ENCODE measurements around the gene SERTAD2.

SERTAD2 gene

GRCh38 chr2:64672708-64673107, 19.0 kb upstream of the SERTAD2 start:
- DNase-seq, result no peak

GRCh38 chr2:64670047-64670446, 16.3 kb upstream of the SERTAD2 start:
- no peak for DNase-seq

- DNase-seq, result no peak
Measured at GRCh38 chr2:64669288-64669687, 15.6 kb upstream of the SERTAD2 start.

DNA sequence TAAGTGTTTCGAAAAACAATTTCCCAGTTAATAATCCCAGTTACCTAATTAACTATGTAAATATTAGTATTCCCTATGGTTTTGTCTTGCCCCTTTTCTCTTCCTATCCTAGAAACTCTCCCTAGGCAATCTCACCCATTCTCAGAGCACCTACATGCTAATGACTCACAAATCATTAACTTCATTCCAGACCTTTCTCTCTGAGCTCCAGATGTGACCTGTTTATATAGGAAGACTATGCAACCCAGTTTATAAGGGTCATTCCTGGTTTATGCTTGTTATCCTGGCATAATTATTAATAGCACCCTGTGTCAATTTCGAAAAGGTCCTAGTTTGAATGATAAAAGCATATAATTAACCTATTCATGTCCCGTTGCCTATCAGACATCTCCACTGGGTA, 14.8 kb upstream of the SERTAD2 start:
- no peak for DNase-seq

DNA sequence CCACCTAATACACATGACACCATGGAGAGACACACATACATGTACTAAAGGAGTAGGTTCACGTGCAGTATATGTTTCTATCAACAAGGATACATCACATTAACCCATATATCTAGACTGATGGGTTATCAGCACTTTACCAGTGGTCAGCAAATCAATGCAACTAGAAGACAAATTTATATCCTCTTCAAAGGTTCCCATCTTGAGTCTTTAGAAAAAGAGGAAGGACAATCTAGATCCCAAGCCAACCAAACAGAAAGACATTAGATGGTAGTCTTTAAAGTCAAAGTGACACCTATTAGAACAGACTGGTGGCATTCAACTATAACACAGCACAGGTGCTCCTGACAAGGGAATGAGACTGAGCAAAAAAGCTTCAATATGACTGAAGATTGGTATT, 13.8 kb upstream of the SERTAD2 start:
- no peak for DNase-seq

DNA sequence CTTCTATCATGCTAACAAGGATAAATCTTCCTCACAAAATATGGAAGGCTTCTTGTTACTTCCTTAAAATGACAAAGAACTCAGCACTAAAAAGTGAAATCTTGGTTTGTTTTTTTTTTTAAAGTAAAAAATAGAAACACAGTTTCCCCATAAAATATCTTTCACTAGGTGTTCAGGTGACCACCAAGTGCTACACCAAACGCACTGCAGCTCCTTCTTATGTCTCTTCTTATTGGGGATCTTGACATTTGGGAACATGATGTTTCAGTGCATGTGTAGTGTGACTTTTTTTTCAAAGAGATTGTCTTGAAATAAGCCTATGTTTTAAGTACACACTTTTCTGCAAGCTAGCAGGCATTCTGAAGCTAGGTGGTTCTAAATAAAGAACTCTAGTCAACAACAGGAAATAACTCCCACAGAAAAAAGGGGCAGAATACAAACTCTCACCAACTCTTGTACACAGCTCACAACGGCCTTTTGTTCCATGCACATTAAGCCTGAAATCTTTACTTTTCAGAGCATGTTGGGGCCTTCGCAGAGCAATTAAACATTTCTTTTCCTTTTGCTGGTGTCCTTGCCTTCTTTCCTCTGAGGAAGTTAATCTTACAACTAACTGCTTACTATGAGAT, 13.2 kb upstream of the SERTAD2 start:
- DNase-seq, result no peak

GRCh38 chr2:64665709-64666108, 12.0 kb upstream of the SERTAD2 start:
- no peak for DNase-seq

DNA sequence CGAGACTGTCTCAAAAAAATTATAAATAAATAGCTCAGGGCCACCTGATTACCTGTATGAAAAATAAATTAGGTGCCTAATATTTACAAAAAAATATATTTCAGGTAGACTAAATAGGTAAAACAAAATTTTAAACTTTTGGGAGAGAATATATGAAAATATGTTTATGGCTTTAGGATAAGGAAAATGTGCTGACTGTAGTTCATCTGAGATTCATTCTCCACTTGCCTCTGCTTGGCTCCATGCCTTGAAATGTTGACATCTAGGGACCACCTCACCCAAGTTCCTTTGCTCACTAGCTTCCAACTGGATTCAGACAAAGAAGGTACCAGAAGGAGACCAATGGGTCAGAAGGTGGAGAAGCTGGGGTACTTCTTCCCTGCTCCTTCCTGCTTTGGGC, 9.7 kb upstream of the SERTAD2 start:
- no peak for DNase-seq

DNA sequence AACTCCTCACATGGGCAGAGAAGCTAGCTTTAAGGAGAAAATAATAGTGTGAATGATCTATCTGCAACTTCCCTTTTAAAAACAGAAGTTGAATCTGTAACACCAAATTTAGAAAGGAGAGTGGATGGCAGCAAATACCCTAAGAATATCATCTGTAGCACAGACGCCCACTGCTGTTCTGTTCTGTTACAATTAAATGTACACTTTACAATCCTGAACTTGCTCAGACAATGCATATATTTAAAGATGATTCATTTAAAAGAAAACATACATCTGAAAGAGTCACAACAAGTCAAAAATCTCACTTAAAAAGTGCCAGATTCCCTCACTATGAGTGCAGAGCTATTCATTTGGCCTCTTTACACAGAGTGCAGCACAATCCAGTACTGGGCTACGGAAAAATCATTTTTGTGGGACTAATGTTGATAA, 8.0 kb upstream of the SERTAD2 start:
- DNase-seq, result no peak

DNA sequence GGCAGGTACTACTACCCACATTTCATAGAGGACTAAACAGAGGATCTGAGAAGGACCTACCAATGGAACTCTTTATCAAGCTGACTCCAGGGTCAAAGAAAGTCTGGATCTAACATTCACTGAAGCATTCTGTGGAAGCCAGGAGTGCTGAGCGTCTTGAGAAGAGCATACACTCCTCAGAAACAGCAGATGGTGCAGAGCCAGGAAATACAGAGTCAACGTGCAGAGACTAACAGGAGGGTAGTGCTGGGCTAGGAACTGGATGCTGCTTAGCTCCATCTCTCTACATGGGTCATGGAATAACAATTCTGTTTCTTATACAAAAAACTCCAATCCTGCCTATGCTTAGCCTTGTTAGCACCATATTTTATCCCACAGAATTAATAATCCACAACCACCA, 5.5 kb upstream of the SERTAD2 start:
- no peak for DNase-seq

GRCh38 chr2:64658269-64658668, 4.6 kb upstream of the SERTAD2 start:
- DNase-seq, result no peak

DNA sequence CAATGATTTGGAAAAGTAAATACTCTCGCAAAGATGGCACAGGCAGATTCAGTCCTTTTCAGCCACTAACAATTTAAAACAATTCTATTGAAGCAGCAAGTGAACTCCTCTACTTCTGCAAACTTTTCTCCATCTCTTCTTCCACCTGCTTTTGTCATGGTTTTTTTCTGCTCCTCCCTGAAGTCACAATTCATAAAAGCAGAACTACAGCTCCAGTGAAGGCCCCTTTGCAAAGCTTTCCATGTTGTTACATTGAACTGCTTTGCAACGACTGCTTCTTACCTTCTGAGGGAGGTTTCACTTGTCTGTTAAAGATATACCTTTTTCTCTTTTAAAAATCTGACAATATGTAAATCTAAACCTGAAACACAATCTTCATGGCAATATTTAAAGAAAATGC, 3.7 kb upstream of the SERTAD2 start:
- no peak for DNase-seq

DNA sequence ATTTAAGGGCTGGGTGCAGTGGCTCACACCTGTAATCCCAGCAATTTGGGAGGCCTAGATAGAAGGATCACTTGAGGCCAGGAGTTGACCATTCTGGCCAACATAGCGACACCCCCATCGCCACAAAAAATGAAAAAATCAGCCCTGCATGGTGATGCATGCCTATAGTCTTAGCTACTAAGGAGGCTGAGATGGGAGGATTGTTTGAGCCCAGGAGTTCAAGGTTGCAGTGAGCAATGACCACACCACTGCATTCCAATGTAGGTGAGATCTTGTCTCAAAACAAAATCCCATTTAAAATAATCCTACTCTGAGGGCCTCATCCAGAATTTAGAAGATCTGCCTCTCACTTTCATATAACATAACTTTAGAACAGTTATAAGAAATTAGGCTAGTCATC, 2.7 kb upstream of the SERTAD2 start:
- DNase-seq, result no peak

DNA sequence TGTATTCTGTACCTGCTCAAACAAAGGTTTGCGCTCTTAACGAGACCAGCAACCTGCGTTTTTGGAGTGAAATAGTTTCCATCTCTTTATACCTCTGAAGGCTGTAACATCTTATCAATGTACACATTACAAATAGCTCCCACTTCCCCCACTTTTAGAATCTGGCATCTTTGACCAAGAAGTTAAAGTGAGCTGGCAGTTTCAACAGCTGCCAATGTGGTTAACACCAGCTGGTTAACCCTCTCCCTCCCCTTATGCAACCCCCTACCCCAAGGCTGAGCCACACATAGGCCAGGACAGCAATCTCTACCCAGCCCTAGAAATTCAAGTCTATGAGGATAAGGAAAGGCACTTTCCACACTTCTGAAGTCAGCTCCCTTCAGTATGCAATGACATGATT, 2.2 kb upstream of the SERTAD2 start:
- no peak for DNase-seq

DNA sequence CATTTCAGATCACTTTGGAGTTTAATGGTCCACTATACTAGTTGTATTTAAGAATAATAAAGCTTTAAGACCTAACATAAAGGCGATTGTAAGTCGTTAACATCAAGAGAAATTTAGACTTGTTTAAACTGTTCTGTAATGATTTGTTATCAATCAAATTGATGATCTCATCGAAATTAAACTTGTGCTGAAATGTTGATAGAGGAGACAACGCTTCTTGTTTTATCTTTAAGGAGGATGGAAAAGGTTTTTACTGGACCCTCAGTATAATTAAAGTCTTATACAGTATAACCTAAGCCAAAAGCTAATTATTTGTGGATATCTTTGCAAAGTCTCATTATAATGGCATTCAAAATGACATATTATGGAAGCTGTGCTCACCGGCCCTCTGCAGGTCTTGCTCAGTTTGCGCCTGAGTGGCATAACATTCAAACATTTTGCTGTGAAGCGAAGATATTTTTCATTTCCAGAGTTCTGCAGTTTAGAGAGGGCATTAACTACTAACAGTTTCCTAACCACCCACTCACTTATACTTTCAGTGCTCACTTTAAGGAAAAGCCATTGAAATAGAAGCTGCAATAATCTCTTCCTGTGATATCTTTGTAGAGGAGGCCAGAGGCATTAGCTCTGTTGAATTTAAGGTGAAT, 1.4 kb upstream of the SERTAD2 start:
- DNase-seq, result peak; percentile 64

DNA sequence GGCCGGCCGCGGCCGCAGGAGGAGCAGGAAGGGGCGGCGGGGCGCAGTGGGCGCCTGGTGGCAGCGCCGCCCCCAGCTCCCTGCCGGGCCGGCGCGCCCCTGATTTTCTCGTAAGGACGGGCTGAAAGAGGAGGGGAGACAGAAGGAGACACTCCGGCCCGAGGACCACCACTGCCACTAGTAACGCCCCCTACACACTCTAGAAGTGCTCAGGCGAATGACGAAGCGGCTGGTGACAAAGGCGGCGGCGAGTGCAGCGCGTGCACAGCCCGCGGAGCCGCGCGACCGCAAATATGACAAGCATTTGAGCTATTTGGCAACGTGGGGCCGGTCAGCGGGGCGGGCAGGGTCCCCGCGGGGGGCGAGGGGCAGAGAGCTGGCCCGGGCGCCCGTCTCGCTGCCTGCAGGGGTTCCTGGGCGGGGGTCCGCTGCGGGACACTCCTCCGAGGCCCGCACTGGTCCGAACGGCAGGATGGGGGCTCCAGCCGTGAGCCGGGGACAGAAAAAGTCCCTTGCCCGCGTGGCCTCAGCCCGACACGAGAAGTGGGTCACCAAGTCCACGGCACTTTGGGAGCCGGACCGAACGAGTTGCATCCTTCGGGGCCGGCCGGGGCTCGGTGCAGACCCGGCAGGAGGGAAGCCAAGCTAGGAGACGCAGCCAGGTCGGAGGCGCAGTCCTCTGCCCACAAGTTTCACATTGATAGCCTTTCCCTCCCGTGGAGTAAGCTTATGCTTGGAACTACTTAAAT, 524 bp upstream of the SERTAD2 start:
- peak; percentile 95 for DNase-seq

DNA sequence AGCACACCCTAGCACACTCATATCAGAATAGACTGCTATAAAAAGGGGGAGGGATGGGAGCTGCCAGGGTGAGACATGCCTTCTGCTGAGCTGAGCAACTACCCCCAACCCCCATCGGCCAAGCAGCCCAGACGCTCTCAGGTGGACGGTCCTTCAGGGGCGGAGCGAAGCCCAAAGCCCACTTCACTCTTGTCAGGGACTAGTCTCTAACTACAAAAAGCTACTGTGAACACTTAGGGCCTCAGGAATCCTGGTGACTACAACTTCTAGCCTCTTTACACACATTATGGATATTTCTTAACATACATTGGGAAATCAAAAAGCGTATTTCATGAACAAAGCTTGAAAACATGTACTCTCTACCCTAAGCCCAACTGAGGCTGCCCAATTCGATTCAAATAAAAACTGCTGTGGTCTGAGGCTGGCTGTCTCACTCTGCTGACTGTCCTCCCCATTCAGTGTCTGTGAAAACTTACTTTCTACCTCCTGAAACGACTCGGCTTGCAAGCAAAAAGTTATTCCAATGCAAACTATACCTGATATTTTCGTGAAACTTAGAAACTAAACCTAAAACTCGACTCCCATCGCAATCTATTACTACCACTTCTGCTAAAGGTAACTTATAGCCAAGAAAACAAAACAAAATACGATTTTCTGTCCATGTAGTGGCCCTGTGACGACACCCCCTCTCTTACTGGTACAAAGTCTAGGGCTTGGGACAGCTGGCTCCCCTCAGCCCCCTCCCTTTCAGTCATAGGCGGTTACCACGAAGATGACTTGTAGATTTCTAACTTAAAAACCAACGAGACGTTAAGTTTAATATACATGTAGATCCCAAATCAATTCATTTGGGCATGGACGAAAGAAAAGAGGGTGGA, 1.2 kb downstream of the SERTAD2 start:
- peak; percentile 66 for DNase-seq

GRCh38 chr2:64651590-64651989, 2.1 kb downstream of the SERTAD2 start:
- no peak for DNase-seq

- DNase-seq, result no peak
Measured at GRCh38 chr2:64650722-64651338, 2.9 kb downstream of the SERTAD2 start.

GRCh38 chr2:64650296-64650695, 3.4 kb downstream of the SERTAD2 start:
- peak; percentile 53 for DNase-seq

DNA sequence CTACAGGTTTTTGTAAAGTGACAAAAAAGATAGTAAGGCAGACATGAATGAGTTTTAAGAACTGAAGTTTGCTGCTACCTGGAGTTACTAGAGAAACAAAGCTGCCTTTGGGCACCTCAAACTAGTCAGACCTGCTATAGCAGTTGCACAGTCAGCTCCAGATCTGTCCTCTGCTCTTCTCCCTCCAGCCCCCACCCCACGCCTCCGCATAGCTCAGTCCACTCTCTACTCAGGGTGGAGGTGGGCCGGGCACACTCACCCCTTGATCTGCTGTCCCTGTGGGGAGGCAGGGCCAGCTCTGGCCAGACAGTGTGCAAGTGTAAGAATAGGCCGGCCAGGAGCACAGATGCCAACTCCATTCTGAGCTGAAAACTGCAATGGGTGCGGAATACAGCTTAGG, 4.1 kb downstream of the SERTAD2 start:
- peak; percentile 60 for DNase-seq

GRCh38 chr2:64649013-64649484, 4.7 kb downstream of the SERTAD2 start:
- no peak for DNase-seq
